Fibroblast of lung (primary cell): ENCODE data around the gene TARS1.

Experiments
- CTCF ChIP-seq, 2 donors: IDR thresholded peaks in 1 of 2; conservative IDR thresholded peaks in 1 of 2; 1 replicate in 1 of 2; 2 replicates in 1 of 2; pipeline ENCODE4 v1.5.1; 2011 to 2012; ENCODE audit warnings: low read length in 2 of 2, control low read depth in 1 of 2, inconsistent platforms in 1 of 2, low read depth in 1 of 2, mild to moderate bottlenecking in 1 of 2
- EZH2 ChIP-seq: IDR thresholded peaks from 2 replicates; pipeline ENCODE4 v1.5.1; 2012; ENCODE audit warnings: low read length, control low read depth, mild to moderate bottlenecking; ENCODE audit errors: missing control alignments

GRCh38 chr5:33476992-33477391 is 36.2 kb downstream of the TARS1 start:
- no peak for TF ChIP-seq CTCF (conservative IDR thresholded peaks at IDR 0.05 in 1 of 2, IDR thresholded peaks at IDR 0.05 in 1 of 2; ENCODE audit: low read depth in 1 of 2, low read length in 2 of 2)
- TF ChIP-seq EZH2 = no peak
